ENCODE measurements around the gene MTFR1L. TPM values are rescaled to one million over a fixed set of nuclear protein-coding genes. Genes with fewer than 3 reads are reported as not detected.

Gene MTFR1L
- total and polyA plus RNA-seq, 2 donors from 2014 or later = 66.6 to 108 TPM

GRCh38 chr1:25829046-25829445 is 9.3 kb downstream of the MTFR1L start:
- Histone ChIP-seq H3K4me1 (ENCODE audit: control insufficient read depth in 2 of 3, insufficient read depth in 2 of 3, low read depth in 1 of 3, low read length in 3 of 3) (peaks cover 0 to 5% (median 0%) of the 10 kb centered on the region in 3 donors), H3K4me3 (ENCODE audit: low read length in 3 of 3) (no peak overlapping the region), H3K9me3 (ENCODE audit: control insufficient read depth in 2 of 3, insufficient read depth in 1 of 3, low read length in 3 of 3) (no peaks in the 10 kb centered on the region), H3K9ac (ENCODE audit: low read length in 3 of 3) (no peak overlapping the region), H3K27ac (ENCODE audit: low read depth in 2 of 2, low read length in 2 of 2) (no peak overlapping the region), H3K27me3 (ENCODE audit: control insufficient read depth, insufficient read depth, low read length) (no peaks in the 10 kb centered on the region), H3K36me3 (ENCODE audit: control insufficient read depth in 2 of 3, insufficient read depth in 3 of 3, low read length in 3 of 3) (peaks cover 11 to 80% (median 52%) of the 10 kb centered on the region in 3 donors)
- DNase-seq (no peak), FAIRE-seq (no peak)
- intact Hi-C loops (cut with DNase I) = no loop called here
- TF ChIP-seq CTCF (IDR thresholded peaks at IDR 0.05; ENCODE audit: borderline replicate concordance, extremely low read depth, insufficient read depth) = no peak

GRCh38 chr1:25831569-25832196 is 11.9 kb downstream of the MTFR1L start:
- Histone ChIP-seq H3K27me3 (ENCODE audit: control insufficient read depth, insufficient read depth, low read length) (no peaks in the 10 kb centered on the region), H3K27ac (ENCODE audit: low read depth in 2 of 2, low read length in 2 of 2) (no peak overlapping the region), H3K4me1 (ENCODE audit: control insufficient read depth in 2 of 3, insufficient read depth in 2 of 3, low read depth in 1 of 3, low read length in 3 of 3) (peaks cover 0 to 7% (median 0%) of the 10 kb centered on the region in 3 donors), H3K4me3 (ENCODE audit: low read length in 3 of 3) (no peak overlapping the region), H3K36me3 (ENCODE audit: control insufficient read depth in 2 of 3, insufficient read depth in 3 of 3, low read length in 3 of 3) (peaks cover 11 to 66% (median 48%) of the 10 kb centered on the region in 3 donors), H3K9ac (ENCODE audit: low read length in 3 of 3) (no peak overlapping the region), H3K9me3 (ENCODE audit: control insufficient read depth in 2 of 3, insufficient read depth in 1 of 3, low read length in 3 of 3) (no peaks in the 10 kb centered on the region)
- intact Hi-C loops (cut with DNase I) = no loop called here
- FAIRE-seq (no peak), DNase-seq (no peak)
- TF ChIP-seq CTCF (IDR thresholded peaks at IDR 0.05; ENCODE audit: borderline replicate concordance, extremely low read depth, insufficient read depth) = no peak

DNA sequence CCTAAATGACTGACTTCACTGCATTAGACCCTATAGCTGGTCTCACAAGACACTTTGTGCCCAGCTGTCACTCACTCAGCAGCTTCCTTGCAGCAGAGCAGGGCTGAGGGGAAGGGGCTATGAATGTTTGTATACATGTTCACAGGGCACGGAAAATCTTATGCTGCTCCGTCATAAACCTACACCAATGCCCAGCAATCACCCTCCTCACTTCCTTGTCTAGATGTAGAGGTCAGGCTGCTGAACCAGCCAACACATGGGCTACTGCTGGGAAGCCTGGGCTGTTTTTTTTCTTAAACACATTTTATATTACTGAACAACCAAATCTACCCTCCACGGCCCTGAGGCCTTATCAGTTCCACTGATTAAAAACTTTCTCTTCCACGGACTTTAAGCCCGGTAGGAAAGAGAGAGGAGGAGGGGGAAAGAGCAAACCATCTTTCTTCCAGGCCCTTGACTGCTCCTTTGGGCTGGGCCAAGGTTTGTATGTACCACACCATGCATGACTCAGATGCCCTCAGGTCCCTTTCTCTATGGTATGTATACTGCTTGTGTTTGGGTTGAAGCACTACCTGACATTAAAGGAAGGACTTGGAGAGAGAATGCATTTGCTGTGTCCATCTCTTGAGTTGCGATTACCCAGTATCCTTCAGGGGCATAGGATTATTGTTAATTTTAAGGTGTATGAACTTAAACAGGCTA is 12.7 kb downstream of the MTFR1L start:
- no peak overlapping the region for H3K27ac ChIP-seq (ENCODE audit: low read depth in 2 of 2, low read length in 2 of 2)
- FAIRE-seq (no peak), DNase-seq (no peak)
- no peak overlapping the region for H3K9ac ChIP-seq (ENCODE audit: low read length in 3 of 3)
- H3K36me3 ChIP-seq (ENCODE audit: control insufficient read depth in 2 of 3, insufficient read depth in 3 of 3, low read length in 3 of 3) = peaks cover 9 to 58% (median 48%) of the 10 kb centered on the region in 3 donors
- no peaks in the 10 kb centered on the region for H3K9me3 ChIP-seq (ENCODE audit: control insufficient read depth in 2 of 3, insufficient read depth in 1 of 3, low read length in 3 of 3)
- H3K4me1 ChIP-seq (ENCODE audit: control insufficient read depth in 2 of 3, insufficient read depth in 2 of 3, low read depth in 1 of 3, low read length in 3 of 3) = peaks cover 0 to 7% (median 0%) of the 10 kb centered on the region in 3 donors
- intact Hi-C loops (cut with DNase I) = no loop called here
- no peak for TF ChIP-seq CTCF (IDR thresholded peaks at IDR 0.05; ENCODE audit: borderline replicate concordance, extremely low read depth, insufficient read depth)
- H3K27me3 ChIP-seq (ENCODE audit: control insufficient read depth, insufficient read depth, low read length) = no peaks in the 10 kb centered on the region
- no peak overlapping the region for H3K4me3 ChIP-seq (ENCODE audit: low read length in 3 of 3)

All from kidney (tissue), 14 donors.